ENCODE measurements around the gene CAPN7. TPM values are rescaled to one million over a fixed set of nuclear protein-coding genes. Genes with fewer than 3 reads are reported as not detected.
A peak's percentile ranks its signal among the peaks of the same experiment; 100 is the strongest.
"Not testable (repeated sequence)": the region's sequence is repeated elsewhere in the genome, so short reads cannot be mapped to it uniquely, and the experiment has no call there.

Gene CAPN7
- polyA plus RNA-seq, 3 donors = 11.7 to 20.8 (median 14.7) TPM

DNA sequence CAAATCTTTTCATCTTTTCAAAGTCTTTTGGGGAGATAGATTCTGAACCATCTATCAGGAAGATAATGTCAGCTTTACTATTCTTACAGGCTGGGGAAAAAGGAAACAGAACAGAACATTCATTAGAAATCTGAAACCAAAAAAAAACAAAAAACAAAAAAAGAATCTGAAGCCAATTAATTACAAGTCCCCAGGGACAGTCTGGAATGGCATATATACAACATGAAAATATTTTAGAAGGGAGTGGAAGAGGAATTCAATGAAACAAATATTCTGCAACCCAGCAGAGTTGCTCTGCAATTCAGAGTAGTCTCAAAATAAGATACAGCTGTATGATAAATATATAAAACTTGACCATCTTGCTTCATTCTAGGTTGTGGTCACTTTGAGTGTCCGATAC lies 41.7 kb upstream of the CAPN7 start:
- H3K27me3 Mint-ChIP-seq (ENCODE audit: low read depth in 3 of 3) = peaks cover 0 to 2% (median 1%) of the 10 kb centered on the region in 3 donors
- Histone ChIP-seq H3K4me3 (replicated peaks in 1 of 3; ENCODE audit: low read depth in 2 of 3, low read length in 3 of 3) (no peak overlapping the region), H3K9ac (ENCODE audit: insufficient read depth, low read length, poor library complexity, severe bottlenecking) (no peak overlapping the region), H3K4me2 (replicated peaks; ENCODE audit: extremely low read depth, low read length, poor library complexity, severe bottlenecking) (no peak overlapping the region), H3K79me2 (ENCODE audit: insufficient read depth, low read length) (no peaks in the 10 kb centered on the region), H3K36me3 (replicated peaks in 1 of 2; ENCODE audit: control insufficient read depth in 1 of 2, insufficient read depth in 2 of 2, low read length in 2 of 2) (no peaks in the 10 kb centered on the region), H3K9me3 (replicated peaks in 1 of 2; ENCODE audit: control insufficient read depth in 1 of 2, insufficient read depth in 1 of 2, low read length in 2 of 2) (no peaks in the 10 kb centered on the region), H4K20me1 (ENCODE audit: insufficient read depth, low read length) (no peaks in the 10 kb centered on the region), H3K27me3 (ENCODE audit: control insufficient read depth in 2 of 2, insufficient read depth in 2 of 2, low read length in 2 of 2) (no peaks in the 10 kb centered on the region), H3K27ac (ENCODE audit: low read depth in 1 of 2, low read length in 2 of 2) (no peak overlapping the region), H2AFZ (ENCODE audit: insufficient read depth, low read depth, low read length, poor library complexity, severe bottlenecking) (no peak overlapping the region), H3K4me1 (ENCODE audit: control insufficient read depth in 1 of 2, insufficient read depth in 2 of 2, low read length in 2 of 2) (no peaks in the 10 kb centered on the region)
- intact Hi-C loops (cut with micrococcal nuclease) = no loop called here
- H3K9me3 Mint-ChIP-seq = peaks cover 0 to 7% (median 2%) of the 10 kb centered on the region in 7 donors
- TF ChIP-seq, protein P1, sequence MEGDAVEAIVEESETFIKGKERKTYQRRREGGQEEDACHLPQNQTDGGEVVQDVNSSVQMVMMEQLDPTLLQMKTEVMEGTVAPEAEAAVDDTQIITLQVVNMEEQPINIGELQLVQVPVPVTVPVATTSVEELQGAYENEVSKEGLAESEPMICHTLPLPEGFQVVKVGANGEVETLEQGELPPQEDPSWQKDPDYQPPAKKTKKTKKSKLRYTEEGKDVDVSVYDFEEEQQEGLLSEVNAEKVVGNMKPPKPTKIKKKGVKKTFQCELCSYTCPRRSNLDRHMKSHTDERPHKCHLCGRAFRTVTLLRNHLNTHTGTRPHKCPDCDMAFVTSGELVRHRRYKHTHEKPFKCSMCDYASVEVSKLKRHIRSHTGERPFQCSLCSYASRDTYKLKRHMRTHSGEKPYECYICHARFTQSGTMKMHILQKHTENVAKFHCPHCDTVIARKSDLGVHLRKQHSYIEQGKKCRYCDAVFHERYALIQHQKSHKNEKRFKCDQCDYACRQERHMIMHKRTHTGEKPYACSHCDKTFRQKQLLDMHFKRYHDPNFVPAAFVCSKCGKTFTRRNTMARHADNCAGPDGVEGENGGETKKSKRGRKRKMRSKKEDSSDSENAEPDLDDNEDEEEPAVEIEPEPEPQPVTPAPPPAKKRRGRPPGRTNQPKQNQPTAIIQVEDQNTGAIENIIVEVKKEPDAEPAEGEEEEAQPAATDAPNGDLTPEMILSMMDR (IDR thresholded peaks at IDR 0.05) = no peak
- peaks cover 6% of the 10 kb centered on the region for H3K4me1 Mint-ChIP-seq
- no peak overlapping the region for H3K27ac Mint-ChIP-seq
- H3K36me3 Mint-ChIP-seq = no peaks in the 10 kb centered on the region
- WGBS (ENCODE audit: insufficient coverage) = no CpG with 5 or more reads among the region's 1 CpG
- H3K4me3 Mint-ChIP-seq = no peak overlapping the region
- DNase-seq = no peak

DNA sequence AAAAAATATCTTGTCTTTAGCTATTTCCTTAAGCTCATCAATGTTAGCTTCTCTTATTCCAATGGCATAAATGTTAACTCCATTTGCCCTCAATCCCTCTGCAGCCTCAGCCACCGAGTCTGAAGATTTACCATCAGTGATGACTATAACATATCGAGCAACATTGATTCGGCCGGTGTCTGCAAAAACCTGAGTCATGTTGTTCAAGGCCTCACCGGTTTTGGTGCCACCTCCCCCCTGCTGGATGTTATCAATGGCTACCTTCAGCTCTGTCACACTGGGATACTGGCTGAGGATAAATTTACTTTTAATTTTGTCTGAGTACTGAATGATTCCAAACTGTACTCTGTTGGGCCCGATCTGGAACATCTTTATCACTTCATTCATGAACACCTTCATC lies 41.0 kb upstream of the CAPN7 start:
- no peak overlapping the region for H3K9ac ChIP-seq (ENCODE audit: insufficient read depth, low read length, poor library complexity, severe bottlenecking)
- TF ChIP-seq, protein P1 (IDR thresholded peaks at IDR 0.05) = no peak
- no peaks in the 10 kb centered on the region for H3K36me3 Mint-ChIP-seq

DNA sequence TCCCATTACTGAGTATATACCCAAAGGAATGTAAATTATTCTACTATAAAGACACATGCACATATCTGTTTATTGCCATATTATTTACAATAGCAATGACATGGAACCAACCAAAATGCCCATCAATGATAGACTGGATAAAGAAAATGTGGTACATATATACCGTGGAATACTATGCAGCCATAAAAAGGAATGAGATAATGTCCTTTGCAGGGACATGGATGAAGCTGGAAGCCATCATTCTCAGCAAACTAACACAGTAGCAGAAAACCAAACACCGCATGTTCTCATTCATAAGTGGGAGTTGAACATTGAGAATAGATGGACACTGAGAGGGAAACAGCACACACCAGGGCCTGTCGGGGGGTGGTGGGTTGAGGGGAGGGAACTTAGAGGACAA lies 39.7 kb upstream of the CAPN7 start:
- H3K36me3 ChIP-seq (replicated peaks in 1 of 2; ENCODE audit: control insufficient read depth in 1 of 2, insufficient read depth in 2 of 2, low read length in 2 of 2); H3K4me3 ChIP-seq (replicated peaks in 1 of 3; ENCODE audit: low read depth in 2 of 3, low read length in 3 of 3); H3K27me3 ChIP-seq (ENCODE audit: control insufficient read depth in 2 of 2, insufficient read depth in 2 of 2, low read length in 2 of 2); H3K36me3 Mint-ChIP-seq; H3K9me3 Mint-ChIP-seq; H3K4me1 ChIP-seq (ENCODE audit: control insufficient read depth in 1 of 2, insufficient read depth in 2 of 2, low read length in 2 of 2); H3K79me2 ChIP-seq (ENCODE audit: insufficient read depth, low read length); H3K4me3 Mint-ChIP-seq; DNase-seq; intact Hi-C loops (cut with micrococcal nuclease); H3K4me2 ChIP-seq (replicated peaks; ENCODE audit: extremely low read depth, low read length, poor library complexity, severe bottlenecking); H3K9me3 ChIP-seq (replicated peaks in 1 of 2; ENCODE audit: control insufficient read depth in 1 of 2, insufficient read depth in 1 of 2, low read length in 2 of 2); H3K27ac Mint-ChIP-seq; H2AFZ ChIP-seq (ENCODE audit: insufficient read depth, low read depth, low read length, poor library complexity, severe bottlenecking); H3K27me3 Mint-ChIP-seq (ENCODE audit: low read depth in 3 of 3); H4K20me1 ChIP-seq (ENCODE audit: insufficient read depth, low read length); H3K9ac ChIP-seq (ENCODE audit: insufficient read depth, low read length, poor library complexity, severe bottlenecking); H3K27ac ChIP-seq (ENCODE audit: low read depth in 1 of 2, low read length in 2 of 2); H3K4me1 Mint-ChIP-seq: not testable (repeated sequence)
- no CpG with 5 or more reads among the region's 3 CpGs for WGBS (ENCODE audit: insufficient coverage)

More for the DNA sequence above, 41.0 kb upstream of the CAPN7 start:
- Mint-ChIP-seq H3K27ac (no peak overlapping the region), H3K27me3 (ENCODE audit: low read depth in 3 of 3) (peaks cover 0 to 2% (median 1%) of the 10 kb centered on the region in 3 donors), H3K9me3 (peaks cover 0 to 7% (median 2%) of the 10 kb centered on the region in 7 donors), H3K4me3 (no peak overlapping the region), H3K4me1 (peaks cover 3% of the 10 kb centered on the region)
- intact Hi-C loops (cut with micrococcal nuclease) = no loop called here
- no peak for DNase-seq
- no peak overlapping the region for H3K4me2 ChIP-seq (replicated peaks; ENCODE audit: extremely low read depth, low read length, poor library complexity, severe bottlenecking)
- no peaks in the 10 kb centered on the region for H3K4me1 ChIP-seq (ENCODE audit: control insufficient read depth in 1 of 2, insufficient read depth in 2 of 2, low read length in 2 of 2)
- H3K27me3 ChIP-seq (ENCODE audit: control insufficient read depth in 2 of 2, insufficient read depth in 2 of 2, low read length in 2 of 2) = no peaks in the 10 kb centered on the region
- H3K79me2 ChIP-seq (ENCODE audit: insufficient read depth, low read length) = no peaks in the 10 kb centered on the region
- no peak overlapping the region for H3K27ac ChIP-seq (ENCODE audit: low read depth in 1 of 2, low read length in 2 of 2)
- H4K20me1 ChIP-seq (ENCODE audit: insufficient read depth, low read length) = no peaks in the 10 kb centered on the region
- no peaks in the 10 kb centered on the region for H3K36me3 ChIP-seq (replicated peaks in 1 of 2; ENCODE audit: control insufficient read depth in 1 of 2, insufficient read depth in 2 of 2, low read length in 2 of 2)
- peak overlapping the region; percentile 68 for H2AFZ ChIP-seq (ENCODE audit: insufficient read depth, low read depth, low read length, poor library complexity, severe bottlenecking)
- 92% methylated on average over 5 of the region's 6 CpGs for WGBS (ENCODE audit: insufficient coverage)
- H3K9me3 ChIP-seq (replicated peaks in 1 of 2; ENCODE audit: control insufficient read depth in 1 of 2, insufficient read depth in 1 of 2, low read length in 2 of 2) = no peaks in the 10 kb centered on the region
- no peak overlapping the region for H3K4me3 ChIP-seq (replicated peaks in 1 of 3; ENCODE audit: low read depth in 2 of 3, low read length in 3 of 3)
